NCI-H1417 treated with DMSO at 0.1 percent for 48 hours (cell line): ENCODE data around the gene SNX27.

Experiments
- DNase-seq: peaks from one replicate; lab custom pipeline; 2025; lab: John Stamatoyannopoulos, UW

The SNX27 gene

GRCh38 chr1:151706464-151707415, 94.9 kb downstream of the SNX27 start:
- no peak for DNase-seq

- no peak for DNase-seq
Measured at GRCh38 chr1:151707541-151708065, 95.8 kb downstream of the SNX27 start.

- DNase-seq: no peak
Measured at GRCh38 chr1:151708891-151709290, 97.0 kb downstream of the SNX27 start.

- peak; percentile 56 for DNase-seq
Measured at GRCh38 chr1:151710187-151710840, 98.5 kb downstream of the SNX27 start.

- no peak for DNase-seq
Measured at GRCh38 chr1:151711044-151711800, 99.4 kb downstream of the SNX27 start.

- peak; percentile 31 for DNase-seq
Measured at GRCh38 chr1:151711951-151712350, 100.1 kb downstream of the SNX27 start.

- no peak for DNase-seq
Measured at GRCh38 chr1:151713044-151713443, 101.2 kb downstream of the SNX27 start.

GRCh38 chr1:151713874-151714273, 102.0 kb downstream of the SNX27 start:
- no peak for DNase-seq

- DNase-seq: no peak
Measured at GRCh38 chr1:151714820-151715725, 103.2 kb downstream of the SNX27 start.

- peak; percentile 2 for DNase-seq
Measured at GRCh38 chr1:151715726-151716404, 104.0 kb downstream of the SNX27 start.

- DNase-seq: no peak
Measured at GRCh38 chr1:151716405-151716762, 104.5 kb downstream of the SNX27 start.

GRCh38 chr1:151716771-151717631, 105.2 kb downstream of the SNX27 start, which contains the start of gene CELF3:
TSS of gene CELF3 (minus strand) at chr1:151716803. CDS start at chr1:151716020, 783 bp downstream.
- peak; percentile 91 for DNase-seq

GRCh38 chr1:151718011-151718431, 106.2 kb downstream of the SNX27 start:
- DNase-seq: no peak

GRCh38 chr1:151718666-151719065, 106.8 kb downstream of the SNX27 start:
- no peak for DNase-seq

- no peak for DNase-seq
Measured at GRCh38 chr1:151720125-151720524, 108.3 kb downstream of the SNX27 start.

- DNase-seq: no peak
Measured at GRCh38 chr1:151720554-151720953, 108.7 kb downstream of the SNX27 start.

- DNase-seq: no peak
Measured at GRCh38 chr1:151720974-151721787, 109.3 kb downstream of the SNX27 start, which contains the start of gene RIIAD1. TSS of gene RIIAD1 (plus strand) at chr1:151721522. CDS start at chr1:151721537, 15 bp downstream.

- DNase-seq: no peak
Measured at GRCh38 chr1:151721788-151722510, 110.1 kb downstream of the SNX27 start.
